ENCODE results near the gene EIF4E3.

Gene EIF4E3

GRCh38 chr3:71722693-71723092, 2.5 kb downstream of the EIF4E3 start:
- DNase-seq = no peak

- DNase-seq = no peak
Measured at GRCh38 chr3:71721651-71722157, 3.5 kb downstream of the EIF4E3 start.

GRCh38 chr3:71721002-71721401, 4.2 kb downstream of the EIF4E3 start:
- no peak for DNase-seq

- no peak for DNase-seq
Measured at GRCh38 chr3:71718072-71718471, 7.1 kb downstream of the EIF4E3 start.

- DNase-seq = no peak
Measured at GRCh38 chr3:71714595-71714994, 10.6 kb downstream of the EIF4E3 start.

- peak; percentile 28 for DNase-seq
Measured at GRCh38 chr3:71713041-71713440, 12.2 kb downstream of the EIF4E3 start.

- no peak for DNase-seq
Measured at GRCh38 chr3:71710906-71711494, 14.2 kb downstream of the EIF4E3 start.

GRCh38 chr3:71709908-71710511, 15.2 kb downstream of the EIF4E3 start:
- DNase-seq = no peak

- no peak for DNase-seq
Measured at GRCh38 chr3:71708476-71709105, 16.6 kb downstream of the EIF4E3 start.

GRCh38 chr3:71707595-71707994, 17.6 kb downstream of the EIF4E3 start:
- no peak for DNase-seq

- DNase-seq = no peak
Measured at GRCh38 chr3:71705681-71706080, 19.5 kb downstream of the EIF4E3 start.

GRCh38 chr3:71704915-71705314, 20.3 kb downstream of the EIF4E3 start:
- no peak for DNase-seq

- peak; percentile 52 for DNase-seq
Measured at GRCh38 chr3:71703797-71704196, 21.4 kb downstream of the EIF4E3 start.

- no peak for DNase-seq
Measured at GRCh38 chr3:71702131-71703024, 22.8 kb downstream of the EIF4E3 start.

- DNase-seq = no peak
Measured at GRCh38 chr3:71701251-71701762, 23.9 kb downstream of the EIF4E3 start.

GRCh38 chr3:71695000-71695482, 30.2 kb downstream of the EIF4E3 start:
- no peak for DNase-seq

GRCh38 chr3:71694358-71694999, 30.7 kb downstream of the EIF4E3 start:
- no peak for DNase-seq

- DNase-seq = no peak
Measured at GRCh38 chr3:71693641-71694040, 31.6 kb downstream of the EIF4E3 start.

- no peak for DNase-seq
Measured at GRCh38 chr3:71692139-71692538, 33.1 kb downstream of the EIF4E3 start.

- no peak for DNase-seq
Measured at GRCh38 chr3:71690341-71690841, 34.8 kb downstream of the EIF4E3 start.

- no peak for DNase-seq
Measured at GRCh38 chr3:71689291-71689690, 35.9 kb downstream of the EIF4E3 start.

GRCh38 chr3:71688121-71688520, 37.1 kb downstream of the EIF4E3 start:
- DNase-seq = no peak
